GM12875 (cell line): Measurements from ENCODE around the gene CPN1.
A peak's percentile ranks its signal among the peaks of the same experiment; 100 is the strongest.
"Not testable (repeated sequence)": the region's sequence is repeated elsewhere in the genome, so short reads cannot be mapped to it uniquely, and the experiment has no call there.

Source experiments
- H3K4me3 ChIP-seq: one replicate; pipeline ENCODE4 v1.5.1; 2011; ENCODE audit warnings: low read depth, low read length, control low read depth
- CTCF ChIP-seq: IDR thresholded peaks from 2 replicates; pipeline ENCODE4 v1.5.1; 2011; ENCODE audit warnings: low read depth, mild to moderate bottlenecking, control low read depth, inconsistent platforms, low read length, moderate library complexity, borderline replicate concordance; ENCODE audit not compliant: insufficient read depth

The CPN1 gene

GRCh38 chr10:100101192-100102076, 19.8 kb upstream of the CPN1 start:
- no peak for TF ChIP-seq CTCF
- H3K4me3 ChIP-seq, result no peak overlapping the region

GRCh38 chr10:100100651-100101184, 19.0 kb upstream of the CPN1 start:
- no peak overlapping the region for H3K4me3 ChIP-seq
- peak; percentile 32; the same call in 1 of the 2 replicates for TF ChIP-seq CTCF

- TF ChIP-seq CTCF, result no peak
- no peak overlapping the region for H3K4me3 ChIP-seq
Observed at GRCh38 chr10:100089241-100089640, 7.6 kb upstream of the CPN1 start.

GRCh38 chr10:100086708-100087107, 5.0 kb upstream of the CPN1 start:
- not testable (repeated sequence) for H3K4me3 ChIP-seq

GRCh38 chr10:100085596-100085995, 3.9 kb upstream of the CPN1 start:
- H3K4me3 ChIP-seq, result no peak overlapping the region
- no peak for TF ChIP-seq CTCF

GRCh38 chr10:100083623-100084022, 2.0 kb upstream of the CPN1 start:
- no peak for TF ChIP-seq CTCF

GRCh38 chr10:100082276-100082675, 607 bp upstream of the CPN1 start:
- not testable (repeated sequence) for H3K4me3 ChIP-seq

More at GRCh38 chr10:100083623-100084022, 2.0 kb upstream of the CPN1 start:
- no peak overlapping the region for H3K4me3 ChIP-seq

- no peak overlapping the region for H3K4me3 ChIP-seq
- no peak for TF ChIP-seq CTCF
Observed at GRCh38 chr10:100076750-100077149, 4.9 kb downstream of the CPN1 start.
